Raji (cell line): ENCODE data around the gene FMN1.

Experiments
- POLR2A ChIP-seq: IDR thresholded peaks from 2 replicates; pipeline ENCODE4 v1.6.1; 2011; ENCODE audit warnings: low read depth, low read length, control low read depth; ENCODE audit not compliant: insufficient read depth

FMN1 gene

GRCh38 chr15:33209575-33210481 lies 15.3 kb upstream of the FMN1 start:
- TF ChIP-seq POLR2A, result no peak

GRCh38 chr15:33207646-33208045 lies 13.1 kb upstream of the FMN1 start:
- TF ChIP-seq POLR2A, result no peak

GRCh38 chr15:33206366-33206765 lies 11.9 kb upstream of the FMN1 start:
- no peak for TF ChIP-seq POLR2A

GRCh38 chr15:33204926-33205325 lies 10.4 kb upstream of the FMN1 start:
- no peak for TF ChIP-seq POLR2A

GRCh38 chr15:33204087-33204486 lies 9.6 kb upstream of the FMN1 start:
- TF ChIP-seq POLR2A, result no peak

GRCh38 chr15:33201491-33202231 lies 7.1 kb upstream of the FMN1 start:
- 0 out of 2 replicates have a peak, but pooled peaks have one; percentile 18 for TF ChIP-seq POLR2A

GRCh38 chr15:33200903-33201302 lies 6.4 kb upstream of the FMN1 start:
- no peak for TF ChIP-seq POLR2A

- no peak for TF ChIP-seq POLR2A
Measured at GRCh38 chr15:33200444-33200843, 5.9 kb upstream of the FMN1 start.

- no peak for TF ChIP-seq POLR2A
Measured at GRCh38 chr15:33198541-33198940, 4.0 kb upstream of the FMN1 start.

- no peak for TF ChIP-seq POLR2A
Measured at GRCh38 chr15:33197636-33198035, 3.1 kb upstream of the FMN1 start.

GRCh38 chr15:33194237-33194636 lies 277 bp downstream of the FMN1 start:
- TF ChIP-seq POLR2A, result no peak

GRCh38 chr15:33191591-33191990 lies 2.9 kb downstream of the FMN1 start:
- TF ChIP-seq POLR2A, result no peak

GRCh38 chr15:33190539-33190938 lies 4.0 kb downstream of the FMN1 start:
- TF ChIP-seq POLR2A, result no peak

GRCh38 chr15:33188641-33189257 lies 5.8 kb downstream of the FMN1 start:
- TF ChIP-seq POLR2A, result no peak

GRCh38 chr15:33188159-33188558 lies 6.4 kb downstream of the FMN1 start:
- TF ChIP-seq POLR2A, result no peak

- no peak for TF ChIP-seq POLR2A
Measured at GRCh38 chr15:33183334-33183733, 11.2 kb downstream of the FMN1 start.
